Right atrium auricular region (tissue), 2 donors: ENCODE results near the gene SLC35B2. TPM values are rescaled to one million over a fixed set of nuclear protein-coding genes. Genes with fewer than 3 reads are reported as not detected.

ENCODE experiments used
- DNase-seq: peaks from one replicate; pipeline ENCODE4 v3.0.0-alpha.2; 2019; ENCODE audit warnings: low spot score
- H3K27ac ChIP-seq, 2 donors: fragments of 200-600 bp; sonication (generic); 1 replicate in 1 of 2; 2 replicates in 1 of 2; pipeline ENCODE4 v1.5.1; 2016 to 2019
- H3K27me3 ChIP-seq, 2 donors: fragments of 200-600 bp; sonication (generic); one replicate each; pipeline versions ENCODE4 v1.5.1 to v1.6.0; 2017 to 2019
- H3K36me3 ChIP-seq: fragments of 200-600 bp; sonication (generic); one replicate; pipeline ENCODE4 v1.5.1; 2016
- H3K4me1 ChIP-seq, 2 donors: fragments of 200-600 bp; sonication (generic); one replicate each; pipeline versions ENCODE4 v1.5.1 to v1.6.0; 2017 to 2019
- H3K4me3 ChIP-seq, 2 donors: fragments of 200-600 bp; sonication (generic); 1 replicate in 1 of 2; 2 replicates in 1 of 2; pipeline ENCODE4 v1.5.1; 2017 to 2019; ENCODE audit warnings: mild to moderate bottlenecking in 1 of 2, moderate library complexity in 1 of 2
- H3K9me3 ChIP-seq, 2 donors: fragments of 200-600 bp; sonication (generic); one replicate each; pipeline ENCODE4 v1.5.1; 2019
- microRNA counts, 2 donors: library from miRNA; unstranded; fragments of <30 nt; microRNA quantifications; one replicate each; lab custom pipeline; 2016 to 2017
- total RNA-seq, 2 donors: library from RNA; depleted of rRNA; stranded (reverse); fragments of >200 nt; gene quantifications; one replicate each; pipeline ENCODE4 v1.1.0, GENCODE V29; 2016
- TF ChIP-seq, protein P1 (sequence below), 2 donors: fragments of 200-600 bp; sonication (generic); IDR thresholded peaks; one replicate each; pipeline ENCODE4 v1.5.1; 2019; ENCODE audit warnings: antibody characterized with exemption in 2 of 2

SLC35B2 gene
- total RNA-seq, 2 donors from 2014 or later = 23.0 to 23.7 TPM

DNA sequence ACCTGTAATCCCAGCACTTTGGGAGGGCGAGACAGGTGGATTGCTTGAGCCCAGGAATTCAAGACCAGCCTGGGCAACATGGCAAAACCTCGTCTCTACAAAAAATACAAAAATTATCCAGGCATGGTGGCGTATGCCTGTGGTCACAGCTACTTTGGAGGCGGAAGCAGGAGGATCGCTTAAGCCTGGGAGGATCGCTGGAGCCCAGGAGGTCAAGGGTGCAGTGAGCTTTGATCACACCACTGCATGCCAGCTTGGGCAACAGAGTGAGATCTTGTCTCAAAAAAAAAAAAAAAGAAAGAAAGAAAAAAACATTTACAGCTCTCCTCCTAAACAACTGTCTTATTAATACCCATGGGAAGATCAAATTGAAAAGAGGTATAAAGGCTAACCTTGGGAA lies 49.4 kb downstream of the SLC35B2 start:
- TF ChIP-seq, protein P1, sequence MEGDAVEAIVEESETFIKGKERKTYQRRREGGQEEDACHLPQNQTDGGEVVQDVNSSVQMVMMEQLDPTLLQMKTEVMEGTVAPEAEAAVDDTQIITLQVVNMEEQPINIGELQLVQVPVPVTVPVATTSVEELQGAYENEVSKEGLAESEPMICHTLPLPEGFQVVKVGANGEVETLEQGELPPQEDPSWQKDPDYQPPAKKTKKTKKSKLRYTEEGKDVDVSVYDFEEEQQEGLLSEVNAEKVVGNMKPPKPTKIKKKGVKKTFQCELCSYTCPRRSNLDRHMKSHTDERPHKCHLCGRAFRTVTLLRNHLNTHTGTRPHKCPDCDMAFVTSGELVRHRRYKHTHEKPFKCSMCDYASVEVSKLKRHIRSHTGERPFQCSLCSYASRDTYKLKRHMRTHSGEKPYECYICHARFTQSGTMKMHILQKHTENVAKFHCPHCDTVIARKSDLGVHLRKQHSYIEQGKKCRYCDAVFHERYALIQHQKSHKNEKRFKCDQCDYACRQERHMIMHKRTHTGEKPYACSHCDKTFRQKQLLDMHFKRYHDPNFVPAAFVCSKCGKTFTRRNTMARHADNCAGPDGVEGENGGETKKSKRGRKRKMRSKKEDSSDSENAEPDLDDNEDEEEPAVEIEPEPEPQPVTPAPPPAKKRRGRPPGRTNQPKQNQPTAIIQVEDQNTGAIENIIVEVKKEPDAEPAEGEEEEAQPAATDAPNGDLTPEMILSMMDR (IDR thresholded peaks at IDR 0.05) = no peak
- Histone ChIP-seq H3K27ac (no peak overlapping the region), H3K9me3 (no peaks in the 10 kb centered on the region), H3K4me3 (no peak overlapping the region), H3K4me1 (peaks cover 0 to 4% of the 10 kb centered on the region in 2 donors), H3K27me3 (no peaks in the 10 kb centered on the region), H3K36me3 (no peaks in the 10 kb centered on the region)
- no peak for DNase-seq

MicroRNAs within 50 kb of the gene (microRNA counts, 767-probe panel; counts per million panel counts)
- 0 to 1,062 counts per million in 2 donors for microRNA hsa-miR-4647 (lab: Ali Mortazavi, UCI)

Other genes with a start within 250 kb of the SLC35B2 start
- 10 to 100 TPM; 44.1 to 45.9 TPM for gene MRPL14, start 130.1 kb downstream of the SLC35B2 start, total RNA-seq
- 10 to 100 TPM; 29.2 to 37.1 TPM for gene TMEM63B, start 130.0 kb downstream of the SLC35B2 start, total RNA-seq
- under 1 TPM; 0.16 to 0.44 TPM for gene CAPN11, start 98.7 kb downstream of the SLC35B2 start, total RNA-seq
- not detected for gene MYMX, start 40.6 kb downstream of the SLC35B2 start, total RNA-seq
- gene SLC29A1, start 33.9 kb downstream of the SLC35B2 start, total RNA-seq = 100 to 1,000 TPM; 105 to 256 TPM
- gene HSP90AB1, start 10.4 kb downstream of the SLC35B2 start, total RNA-seq = 100 to 1,000 TPM; 716 to 772 TPM
- 1 to 10 TPM; 3.8 to 8.7 TPM for gene NFKBIE, start 8.0 kb upstream of the SLC35B2 start, total RNA-seq
- gene TMEM151B, start 12.9 kb upstream of the SLC35B2 start, total RNA-seq = 1 to 10 TPM in 1 of 2 donors, under 1 TPM in 1; 0.11 to 2.6 TPM
- gene AARS2, start 55.8 kb upstream of the SLC35B2 start, total RNA-seq = 1 to 10 TPM; 6.5 to 7.4 TPM
- gene SPATS1, start 85.1 kb upstream of the SLC35B2 start, total RNA-seq = not detected
- gene CDC5L, start 130.2 kb upstream of the SLC35B2 start, total RNA-seq = 10 to 100 TPM; 16.4 to 16.5 TPM